Urinary bladder (tissue), 4 donors: ENCODE results near the gene C15orf39. TPM values are rescaled to one million over a fixed set of nuclear protein-coding genes. Genes with fewer than 3 reads are reported as not detected.
A peak's percentile ranks its signal among the peaks of the same experiment; 100 is the strongest.

ENCODE experiments used
- DNase-seq: peaks from one replicate; pipeline ENCODE4 v3.0.0-alpha.2; 2015; ENCODE audit errors: extremely low spot score
- H3K27ac ChIP-seq: one replicate; pipeline ENCODE4 v1.5.1; 2013; ENCODE audit warnings: low read depth, mild to moderate bottlenecking, moderate library complexity
- H3K36me3 ChIP-seq: one replicate; pipeline ENCODE4 v1.6.1; 2013; ENCODE audit warnings: mild to moderate bottlenecking, moderate library complexity; ENCODE audit not compliant: insufficient read depth
- H3K4me1 ChIP-seq: one replicate; pipeline ENCODE4 v1.6.1; 2013; ENCODE audit warnings: mild to moderate bottlenecking, moderate library complexity; ENCODE audit not compliant: insufficient read depth
- H3K4me3 ChIP-seq: one replicate; pipeline ENCODE4 v1.5.1; 2013; ENCODE audit warnings: low read depth, low read length
- WGBS: extraction: QIAGEN DNeasy Blood & Tissue Kit; methylation state at CpG from one replicate; pipeline ENCODE4 v1.1.7; 2013; 5-methylcytosine and 5-hydroxymethylcytosine counted together
- polyA plus RNA-seq: library from polyadenylated mRNA; stranded (reverse); fragments of 200-250 nt; gene quantifications from one replicate; pipeline ENCODE4 v1.2.3, GENCODE V29; 2013
- total RNA-seq: library from RNA; depleted of rRNA; stranded (reverse); fragments of >200 nt; gene quantifications from one replicate; pipeline ENCODE4 v1.2.3, GENCODE V29; 2014
- donor health status: healthy with polysubstance abuse.
- donor health status: healthy.

C15orf39 gene
- total and polyA plus RNA-seq, 2 donors: 4.3 to 26.4 TPM

DNA sequence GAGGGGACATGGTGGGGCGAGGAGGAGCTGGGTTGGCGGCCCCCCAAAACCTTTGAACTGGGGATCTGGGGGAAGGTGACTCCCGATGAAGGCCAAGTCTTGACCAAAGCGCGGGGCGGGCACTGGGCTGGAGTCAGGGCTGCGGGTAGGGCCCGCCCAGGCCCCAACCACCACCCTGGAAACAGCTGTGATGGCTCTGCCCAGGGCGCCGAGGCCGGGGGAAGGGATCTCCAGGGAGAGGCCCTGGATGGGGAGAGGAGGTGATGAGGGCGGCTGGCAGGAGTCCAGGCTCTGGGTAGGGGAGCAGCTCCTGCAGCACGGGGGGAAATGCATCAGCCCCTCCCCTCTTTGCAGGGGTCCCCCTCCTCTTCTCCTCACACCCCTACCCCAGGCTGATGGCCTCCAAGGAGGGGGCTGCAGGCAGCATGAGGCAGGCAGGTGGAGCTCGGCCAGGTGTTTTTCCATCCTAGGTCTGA, 5.9 kb upstream of the C15orf39 start:
- no peak overlapping the region for H3K4me3 ChIP-seq

DNA sequence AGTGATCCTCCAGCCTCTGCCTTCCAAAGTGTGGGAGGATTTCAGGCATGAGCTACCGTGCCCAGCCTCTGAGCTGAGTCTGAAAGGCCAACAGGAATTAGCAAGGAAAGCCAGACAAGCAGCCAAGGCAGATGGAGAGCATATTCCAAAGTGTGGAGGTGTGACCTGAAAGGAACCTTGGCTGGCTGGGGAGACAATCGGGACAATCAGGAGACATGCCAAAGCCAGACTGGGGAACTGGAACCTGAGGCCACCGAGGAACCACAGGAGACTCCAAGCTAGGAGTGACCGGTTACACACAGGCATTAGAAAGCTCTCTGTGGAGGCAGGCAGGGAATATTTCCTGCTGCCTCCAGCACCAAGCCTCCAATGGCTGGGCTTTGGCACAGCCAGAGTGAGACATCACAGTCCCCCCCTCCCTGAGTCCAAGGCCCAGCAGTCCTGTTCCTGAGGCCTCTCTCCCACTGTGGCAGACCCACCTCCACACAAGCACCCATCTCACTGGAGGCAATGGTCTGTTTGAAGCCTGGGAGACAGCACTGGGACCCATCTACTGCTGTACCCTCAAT, 4.5 kb upstream of the C15orf39 start:
- WGBS: 41% methylated on average over 4 of the region's 4 CpGs
- no peaks in the 10 kb centered on the region for H3K4me1 ChIP-seq

More for the DNA sequence above, 5.9 kb upstream of the C15orf39 start:
- 31% methylated on average over 14 of the region's 14 CpGs for WGBS
- Histone ChIP-seq H3K4me1 (no peaks in the 10 kb centered on the region), H3K27ac (no peak overlapping the region), H3K36me3 (no peaks in the 10 kb centered on the region)
- no peak for DNase-seq

DNA sequence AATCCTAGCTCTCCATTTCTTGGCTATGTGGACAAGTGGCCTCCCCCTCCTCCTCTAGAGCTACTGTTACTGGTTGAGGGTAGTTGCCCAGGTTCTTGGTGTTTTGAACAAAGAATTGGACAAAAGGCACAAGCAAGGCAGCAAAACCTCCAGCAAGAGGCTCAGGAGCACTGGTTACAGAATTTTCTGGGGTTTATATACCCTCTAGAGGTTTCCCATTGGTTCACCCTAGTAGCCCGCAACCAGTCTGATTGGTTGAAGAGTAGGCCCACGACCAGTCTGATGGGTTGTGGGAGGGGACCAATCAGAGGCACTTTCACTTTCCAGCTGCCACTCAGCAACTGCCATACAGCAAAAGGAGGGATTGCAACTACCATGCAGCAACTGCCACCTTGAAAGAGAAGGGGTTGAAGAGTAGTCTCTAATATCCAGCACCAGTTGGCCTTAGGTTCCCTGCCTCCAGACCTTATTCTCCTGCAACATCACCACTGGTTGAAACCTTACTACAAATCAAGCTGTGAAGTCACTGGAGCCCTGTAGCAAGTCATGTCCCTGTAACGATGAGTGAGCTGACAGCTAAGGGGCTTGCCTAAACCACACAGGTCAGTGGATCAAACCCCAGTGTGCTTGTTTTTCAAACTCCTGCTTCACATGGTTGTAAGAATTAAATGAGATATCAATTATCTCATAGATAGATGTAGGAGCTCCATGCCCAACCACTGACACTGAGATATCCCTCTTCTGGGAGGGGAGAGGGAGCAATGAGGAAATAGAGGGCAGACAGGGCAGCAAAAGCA, 2.9 kb upstream of the C15orf39 start:
- WGBS: 85% methylated on average over 3 of the region's 3 CpGs
- no peaks in the 10 kb centered on the region for H3K4me1 ChIP-seq
- H3K27ac ChIP-seq: no peak overlapping the region
- H3K36me3 ChIP-seq: no peaks in the 10 kb centered on the region
- no peak overlapping the region for H3K4me3 ChIP-seq
- DNase-seq: no peak

More for the DNA sequence above, 4.5 kb upstream of the C15orf39 start:
- Histone ChIP-seq H3K4me3 (no peak overlapping the region), H3K27ac (no peak overlapping the region), H3K36me3 (no peaks in the 10 kb centered on the region)
- DNase-seq: no peak

DNA sequence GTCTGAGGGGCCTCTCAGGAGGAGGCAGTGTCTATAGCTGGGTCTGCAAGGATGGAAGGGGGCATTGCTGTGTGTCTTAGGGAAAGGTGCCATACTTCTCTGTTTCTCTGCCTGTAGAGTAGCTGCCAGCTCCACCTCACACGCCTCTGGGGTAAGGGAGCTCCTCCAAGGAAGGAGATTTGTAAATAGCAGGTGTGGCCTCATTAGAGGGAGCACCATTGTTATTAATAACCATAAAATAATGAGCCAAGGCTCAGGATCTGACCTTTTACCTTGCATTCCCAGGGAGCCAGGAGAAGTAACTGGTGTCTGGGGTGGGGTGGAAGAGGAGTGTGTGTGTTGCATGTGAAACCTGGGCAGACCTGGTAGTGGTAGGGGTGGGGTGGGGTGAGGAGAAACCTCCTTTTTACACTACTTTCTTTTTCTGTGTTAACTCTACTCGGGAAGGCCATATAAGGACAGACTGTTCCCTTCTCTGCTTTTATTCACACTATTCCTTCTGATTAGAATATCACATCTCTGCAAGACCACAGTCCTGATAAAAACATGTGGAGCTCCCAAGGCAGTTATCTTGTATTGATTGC, 2.2 kb upstream of the C15orf39 start:
- DNase-seq: no peak
- WGBS: 88% methylated on average over 2 of the region's 2 CpGs
- H3K36me3 ChIP-seq: no peaks in the 10 kb centered on the region
- H3K4me3 ChIP-seq: no peak overlapping the region
- H3K27ac ChIP-seq: no peak overlapping the region
- no peaks in the 10 kb centered on the region for H3K4me1 ChIP-seq

DNA sequence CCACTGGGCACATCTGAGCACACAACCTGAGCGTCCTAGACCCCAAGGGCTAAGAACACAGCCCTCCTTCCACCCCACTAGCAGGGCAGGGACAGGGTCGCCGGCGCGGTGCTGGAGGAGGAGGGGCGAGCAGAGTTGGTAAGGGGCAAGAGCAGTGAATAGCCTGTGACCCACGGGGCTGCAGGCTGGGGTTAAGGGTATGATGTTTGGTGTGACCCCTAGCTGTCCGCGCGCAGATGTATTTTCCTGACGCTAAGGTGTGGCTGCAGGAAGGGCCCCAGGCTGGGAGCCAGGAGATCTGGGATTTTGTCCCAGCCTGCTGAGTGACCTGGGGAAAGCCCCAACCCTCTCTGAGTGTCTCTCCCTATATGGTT, 1.3 kb upstream of the C15orf39 start:
- no peak overlapping the region for H3K27ac ChIP-seq

DNA sequence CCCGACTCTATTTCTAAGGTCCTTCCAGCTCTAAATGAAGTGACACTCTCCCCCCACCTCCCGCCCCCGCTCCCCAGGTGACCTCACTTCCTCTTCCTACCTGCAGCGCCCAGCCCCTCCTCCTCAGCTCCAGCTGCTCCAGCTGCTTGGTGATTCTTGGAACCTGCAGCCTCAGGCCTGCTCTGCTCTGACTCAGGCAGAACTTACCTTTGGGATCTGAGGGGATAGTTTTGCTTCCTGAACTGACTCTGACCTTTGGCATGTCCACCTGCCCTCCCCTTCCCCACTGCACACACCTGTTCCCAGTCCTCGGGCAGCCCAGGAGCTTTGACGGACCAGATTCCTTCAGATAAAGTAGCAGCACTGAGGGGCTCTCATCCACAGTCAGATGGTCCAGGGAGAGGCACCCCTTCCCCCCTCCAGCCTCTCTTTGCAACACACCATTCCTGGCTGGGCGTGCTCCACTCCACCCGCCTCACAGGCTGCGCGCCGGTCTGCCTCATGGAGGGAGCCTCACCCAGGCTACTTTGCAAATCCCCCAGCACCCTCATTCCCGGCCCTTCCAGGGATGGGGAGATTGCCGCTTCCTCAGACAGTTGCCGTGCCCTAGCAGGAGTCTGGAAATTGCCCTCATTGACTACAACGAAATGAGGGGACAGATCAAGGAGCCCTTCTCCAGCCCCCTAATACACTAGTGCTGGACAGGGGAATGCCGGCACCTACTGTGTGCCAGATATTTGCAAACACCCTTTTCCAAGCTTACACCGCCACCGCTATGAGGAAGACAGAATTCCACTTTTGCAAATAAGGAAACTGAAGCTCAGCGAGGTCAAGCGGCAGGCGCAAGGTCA, 692 bp upstream of the C15orf39 start:
- Histone ChIP-seq H3K4me3 (peak overlapping the region; percentile 78), H3K36me3 (no peaks in the 10 kb centered on the region), H3K4me1 (no peaks in the 10 kb centered on the region), H3K27ac (no peak overlapping the region)
- DNase-seq: no peak
- WGBS: 9% methylated on average over 21 of the region's 21 CpGs

More for the DNA sequence above, 1.3 kb upstream of the C15orf39 start:
- WGBS: 49% methylated on average over 11 of the region's 11 CpGs
- Histone ChIP-seq H3K4me3 (no peak overlapping the region), H3K4me1 (no peaks in the 10 kb centered on the region), H3K36me3 (no peaks in the 10 kb centered on the region)
- no peak for DNase-seq

DNA sequence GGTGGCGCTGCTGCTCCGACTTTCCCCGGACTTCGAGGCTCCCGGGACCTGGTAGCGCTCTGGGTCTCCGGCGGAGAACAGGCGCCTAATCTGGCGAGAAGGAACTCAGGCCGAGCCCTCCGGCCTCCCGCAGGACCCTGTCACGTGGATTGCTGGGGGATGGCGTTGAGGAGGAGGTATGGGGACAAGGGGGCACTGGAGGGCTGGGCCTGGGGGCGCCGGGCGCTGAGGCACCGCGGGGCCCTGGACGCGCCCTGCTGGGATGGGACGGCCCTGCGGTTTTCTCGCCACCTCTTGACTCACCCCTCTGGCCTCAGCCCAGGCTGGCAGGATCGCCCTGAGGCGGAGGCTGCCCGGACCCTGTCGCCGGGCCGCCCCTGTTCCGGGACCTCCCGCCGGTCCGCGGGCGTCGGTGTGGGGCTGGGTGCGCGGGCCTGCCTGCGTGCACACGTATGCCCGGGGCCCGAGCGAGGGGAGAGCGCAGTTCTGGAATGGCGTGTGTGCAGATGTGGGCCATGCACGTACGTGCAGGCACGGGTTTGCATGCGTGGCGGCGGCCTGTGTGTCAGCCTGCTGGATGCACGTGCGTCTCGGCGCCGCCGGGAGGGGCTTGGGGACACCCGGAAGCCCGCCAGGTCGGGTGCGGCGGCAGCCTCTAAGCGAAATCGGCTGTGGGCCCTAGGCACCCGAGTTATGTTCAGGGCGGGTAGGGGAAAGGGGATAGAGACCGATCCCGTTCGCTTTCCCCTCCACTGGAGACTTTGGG, 752 bp downstream of the C15orf39 start:
- H3K27ac ChIP-seq: peak overlapping the region; percentile 84
- WGBS: under 1% methylated on average over 71 of the region's 71 CpGs
- H3K36me3 ChIP-seq: no peaks in the 10 kb centered on the region
- DNase-seq: no peak
- no peaks in the 10 kb centered on the region for H3K4me1 ChIP-seq
- peak overlapping the region; percentile 78 for H3K4me3 ChIP-seq

DNA sequence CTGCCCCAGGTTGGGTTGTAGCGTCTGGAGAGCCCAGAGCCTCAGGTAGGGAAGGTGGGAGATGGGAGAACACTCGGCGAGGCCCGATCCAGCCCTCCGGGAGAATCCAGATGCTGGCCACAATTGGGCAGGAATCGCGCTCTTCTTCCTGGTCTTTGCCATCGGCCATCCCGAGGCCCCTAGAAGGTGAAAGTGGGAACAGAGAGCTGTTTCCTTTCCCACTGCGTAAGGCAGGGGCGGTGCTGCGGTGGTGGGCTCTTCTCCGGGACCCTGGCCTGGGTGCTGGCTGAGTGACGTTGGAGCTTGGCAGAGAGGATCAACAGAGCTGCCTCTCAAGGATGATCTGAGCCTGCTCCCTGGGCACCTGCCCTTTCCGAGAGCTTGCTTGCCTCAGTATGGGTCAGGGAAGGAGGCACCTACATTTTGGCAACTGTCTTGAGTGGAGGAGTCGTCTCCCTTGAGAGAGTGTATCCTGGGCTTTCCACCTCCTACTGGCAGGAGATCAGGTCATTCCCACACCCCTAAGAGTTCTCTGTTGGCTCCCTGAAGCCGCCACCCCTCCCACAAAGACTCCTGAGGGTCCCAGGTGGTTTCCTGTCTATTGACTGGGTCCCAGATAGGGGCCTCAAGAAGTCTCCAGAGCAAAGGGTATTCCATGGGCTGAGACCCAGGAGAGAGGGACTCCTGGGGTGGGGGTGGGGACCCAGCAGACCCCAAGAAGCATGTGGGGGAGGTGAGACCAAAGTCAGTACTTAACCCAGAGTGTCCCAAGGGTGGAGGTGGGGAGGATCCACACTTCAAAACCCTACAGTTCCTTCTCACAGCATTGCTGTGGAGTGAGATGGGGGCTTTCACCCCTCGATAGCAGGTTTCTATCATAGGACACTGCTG, 1.6 kb downstream of the C15orf39 start:
- no peak for DNase-seq
- H3K4me3 ChIP-seq: peak overlapping the region; percentile 78
- H3K4me1 ChIP-seq: no peaks in the 10 kb centered on the region
- 12% methylated on average over 18 of the region's 18 CpGs for WGBS
- peak overlapping the region; percentile 76 for H3K27ac ChIP-seq
- no peaks in the 10 kb centered on the region for H3K36me3 ChIP-seq

DNA sequence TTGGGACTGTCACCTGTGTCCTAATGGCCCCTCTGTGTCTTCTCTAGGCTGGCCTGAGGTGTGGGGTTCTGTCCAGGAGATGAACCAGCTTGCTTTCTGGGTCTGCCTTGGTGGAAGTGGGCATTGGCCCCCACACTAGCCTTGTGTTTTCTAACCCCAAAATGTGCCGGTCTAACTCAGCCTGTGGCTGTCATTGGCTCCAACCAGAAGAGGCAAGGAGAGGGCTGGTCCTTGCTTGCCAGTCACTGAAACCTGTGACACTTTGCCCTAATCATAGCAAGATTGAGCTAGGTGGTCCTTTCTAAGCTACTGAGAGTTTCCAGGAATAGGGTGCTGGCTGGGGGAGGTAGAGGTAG, 2.2 kb downstream of the C15orf39 start:
- no peak overlapping the region for H3K4me3 ChIP-seq
- H3K4me1 ChIP-seq: no peaks in the 10 kb centered on the region
- no peak for DNase-seq

DNA sequence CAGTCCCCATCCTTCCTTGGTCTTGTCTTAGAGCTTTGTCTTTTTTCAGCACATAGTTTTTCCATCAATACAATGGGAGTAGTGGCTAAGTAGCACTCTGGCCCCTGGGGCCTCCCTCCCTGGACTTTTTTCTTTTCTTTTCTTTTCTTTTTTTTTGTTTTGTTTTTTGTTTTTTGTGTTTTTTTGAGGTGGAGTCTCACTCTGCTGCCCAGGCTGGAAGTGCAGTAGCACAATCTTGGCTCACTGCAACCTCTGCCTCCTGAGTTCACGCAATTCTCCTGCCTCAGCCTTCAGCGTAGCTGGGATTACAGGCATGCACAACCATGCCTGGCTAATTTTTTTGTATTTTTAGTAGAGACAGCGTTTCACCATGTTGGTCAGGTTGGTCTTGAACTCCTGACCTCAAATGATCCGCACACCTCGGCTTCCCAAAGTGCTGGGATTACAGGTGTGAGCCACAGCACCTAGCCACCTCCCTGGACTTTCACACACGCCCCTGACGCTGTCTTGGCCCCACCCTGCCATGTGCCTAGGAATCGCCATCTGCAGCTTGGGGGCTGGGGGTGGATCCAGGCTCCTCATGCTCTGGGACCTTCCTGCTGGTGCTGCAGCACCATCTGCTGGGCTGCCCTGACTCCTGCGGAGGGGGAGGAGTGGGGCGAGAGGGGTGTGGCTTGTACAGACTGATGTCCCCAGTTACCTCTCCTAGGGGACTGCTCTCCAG, 2.8 kb downstream of the C15orf39 start:
- no peaks in the 10 kb centered on the region for H3K4me1 ChIP-seq
- no peak overlapping the region for H3K4me3 ChIP-seq
- DNase-seq: no peak
- no peaks in the 10 kb centered on the region for H3K36me3 ChIP-seq
- no peak overlapping the region for H3K27ac ChIP-seq
- 8% methylated on average over 10 of the region's 10 CpGs for WGBS

More for the DNA sequence above, 2.2 kb downstream of the C15orf39 start:
- no peak overlapping the region for H3K27ac ChIP-seq
- WGBS: 26% methylated on average over 1 of the region's 1 CpG
- H3K36me3 ChIP-seq: no peaks in the 10 kb centered on the region

DNA sequence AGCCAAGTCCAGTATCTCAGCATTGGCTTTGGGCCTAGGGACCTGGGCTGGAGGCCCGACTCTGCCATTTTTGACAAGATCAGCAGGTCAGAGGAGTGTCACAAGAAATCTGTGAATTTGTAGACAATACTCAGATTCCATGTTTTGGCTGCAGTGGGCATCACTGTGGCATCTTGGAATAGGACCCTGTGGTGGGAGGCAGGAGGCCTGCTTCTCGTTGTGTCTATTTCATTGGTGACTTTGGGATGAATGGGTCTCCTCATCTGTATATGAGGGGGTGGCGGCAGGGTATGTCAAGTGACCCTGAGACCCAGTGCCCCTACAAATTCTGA, 3.3 kb downstream of the C15orf39 start:
- no peaks in the 10 kb centered on the region for H3K36me3 ChIP-seq
- no peak overlapping the region for H3K27ac ChIP-seq
- 34% methylated on average over 3 of the region's 3 CpGs for WGBS
- DNase-seq: no peak
- H3K4me3 ChIP-seq: no peak overlapping the region
- H3K4me1 ChIP-seq: no peaks in the 10 kb centered on the region

DNA sequence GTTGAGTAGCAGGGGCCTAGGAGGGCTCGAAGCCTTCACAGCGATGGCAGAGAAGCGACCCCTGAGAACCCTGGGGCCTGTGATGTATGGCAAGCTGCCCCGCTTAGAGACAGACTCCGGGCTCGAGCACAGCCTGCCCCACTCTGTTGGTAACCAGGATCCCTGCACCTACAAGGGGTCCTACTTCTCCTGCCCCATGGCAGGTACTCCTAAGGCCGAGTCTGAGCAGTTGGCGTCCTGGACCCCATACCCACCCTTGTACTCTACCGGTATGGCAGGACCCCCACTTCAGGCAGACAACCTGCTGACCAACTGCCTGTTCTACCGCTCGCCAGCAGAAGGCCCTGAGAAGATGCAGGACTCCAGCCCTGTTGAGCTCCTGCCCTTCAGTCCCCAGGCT, 4.3 kb downstream of the C15orf39 start:
- Histone ChIP-seq H3K4me1 (no peaks in the 10 kb centered on the region), H3K36me3 (no peaks in the 10 kb centered on the region), H3K4me3 (no peak overlapping the region), H3K27ac (no peak overlapping the region)
- WGBS: 77% methylated on average over 11 of the region's 11 CpGs
- no peak for DNase-seq
